ENCODE measurements around the gene RAB32. TPM values are rescaled to one million over a fixed set of nuclear protein-coding genes. Genes with fewer than 3 reads are reported as not detected.

Gene RAB32
- total and polyA plus RNA-seq, 2 of the 4 experiments (the other 2 are of a cell fraction), result 55.7 to 108 TPM

GRCh38 chr6:146546443-146547043 is 2.9 kb downstream of the RAB32 start:
- Histone ChIP-seq H3K18ac (ENCODE audit: low read depth, low read length) (peak overlapping the region; percentile 94), H2BK20ac (ENCODE audit: low read depth, low read length) (peak overlapping the region; percentile 82), H3K36me3 (ENCODE audit: control insufficient read depth, insufficient read depth, low read length) (peaks cover 8% of the 10 kb centered on the region), H4K5ac (ENCODE audit: low read depth, low read length) (peak overlapping the region; percentile 85), H2AK5ac (ENCODE audit: low read depth, low read length) (peak overlapping the region; percentile 18), H4K20me1 (ENCODE audit: insufficient read depth, low read length) (peaks cover 3% of the 10 kb centered on the region; the same call in 1 of the 2 replicates), H3K4me3 (ENCODE audit: insufficient read depth, low read depth, low read length) (no peak overlapping the region), H3K27me3 (ENCODE audit: control insufficient read depth, insufficient read depth, low read length) (no peaks in the 10 kb centered on the region), H3K14ac (replicated peaks; ENCODE audit: low read depth, low read length) (peak overlapping the region; percentile 47), H3K23ac (ENCODE audit: low read depth, low read length) (peak overlapping the region; percentile 4; the same call in 1 of the 2 replicates), H4K8ac (ENCODE audit: low read depth in 2 of 2, low read length in 2 of 2) (peak overlapping the region; percentile 22 to 70), H2AK9ac (replicated peaks; ENCODE audit: low read depth, low read length, poor library complexity) (no peak overlapping the region), H3K27ac (ENCODE audit: insufficient read depth, low read length) (peak overlapping the region; percentile 74; the same call in 1 of the 2 replicates), H3K56ac (ENCODE audit: extremely low read depth, insufficient read depth, low read length) (no peak overlapping the region; the same call in 1 of the 2 replicates), H2BK120ac (ENCODE audit: low read depth, low read length) (peak overlapping the region; percentile 30), H3K9me3 (ENCODE audit: control insufficient read depth, insufficient read depth, low read length) (no peaks in the 10 kb centered on the region), H3K4ac (ENCODE audit: low read depth, low read length) (peak overlapping the region; percentile 10; the same call in 1 of the 2 replicates), H2BK15ac (ENCODE audit: low read depth, low read length) (peak overlapping the region; percentile 93; the same call in 2 of the 3 replicates), H2BK5ac (ENCODE audit: low read depth, low read length, poor library complexity, severe bottlenecking) (peak overlapping the region; percentile 77), H3K9me1 (ENCODE audit: insufficient read depth, low read length) (0 out of 2 replicates have a peak, but pooled peaks cover 2% of the 10 kb centered on the region), H3K79me1 (ENCODE audit: low read depth in 1 of 2, low read length in 2 of 2) (peaks cover 8 to 29% of the 10 kb centered on the region in 2 experiments; a peak in 3 of 4 replicates), H3K4me1 (ENCODE audit: control insufficient read depth, insufficient read depth, low read length) (peaks cover 7% of the 10 kb centered on the region), H4K91ac (ENCODE audit: insufficient read depth, low read depth, low read length) (peak overlapping the region; percentile 67), H2AFZ (replicated peaks; ENCODE audit: low read length, poor library complexity) (no peak overlapping the region), H3K4me2 (ENCODE audit: low read depth, low read length) (peak overlapping the region; percentile 88), H3K9ac (ENCODE audit: low read depth, low read length) (peak overlapping the region; percentile 29; the same call in 1 of the 2 replicates)
- ChIA-PET CTCF (no interaction called here), POLR2A (ENCODE audit: unreplicated experiment) (interaction anchor here (0.6 to 0.7 kb wide), 2 partner anchors 558 to 1126 kb away, joined by 3 to 4 read pairs; no protein-coding TSS in a partner anchor)
- no CpG with 5 or more reads among the region's 3 CpGs for WGBS, 2 experiments (ENCODE audit: extremely low coverage in 2 of 2, insufficient read length in 1 of 2)
- DNase-seq, result peak; percentile 94
- dilution Hi-C loops (cut with HindIII; ENCODE audit: low sequenced_read_pairs, unreplicated experiment) (no loop called here), in situ Hi-C loops (cut with MboI; ENCODE audit: low sequenced_read_pairs) (loop anchor here (10.0 kb wide), 1 partner anchor 582 kb away; the partner anchor contains the start of gene SHPRH), intact Hi-C loops (cut with micrococcal nuclease) (loop anchor here (10.0 kb wide), 2 partner anchors 622 to 732 kb away; partner anchors contain the start of gene FBXO30)
- no peak; the same call in 1 of the 2 replicates for ATAC-seq (ENCODE audit: low read depth)
- BruUV-seq (replicated peaks), result no TSS peak
- no peak for TF ChIP-seq FOS (IDR thresholded peaks at IDR 0.05; ENCODE audit: low read depth, low read length)
- no peak for TF ChIP-seq POLR2A (IDR thresholded peaks at IDR 0.05; ENCODE audit: low read depth, low read length)
- TF ChIP-seq MAFK (IDR thresholded peaks at IDR 0.05; ENCODE audit: low read depth, low read length), result no peak
- peak; percentile 98 for TF ChIP-seq CEBPB (IDR thresholded peaks at IDR 0.05; ENCODE audit: low read depth, low read length)
- no peak for TF ChIP-seq CTCF (conservative IDR thresholded peaks at IDR 0.05; ENCODE audit: low read depth, low read length)
